Progenitor cell of endocrine pancreas (in vitro differentiated cells): ENCODE results near the gene NUAK1. TPM values are rescaled to one million over a fixed set of nuclear protein-coding genes. Genes with fewer than 3 reads are reported as not detected.

Experiments used
- DNase-seq: peaks from one replicate; pipeline ENCODE4 v3.0.0; 2021; ENCODE audit warnings: low spot score; ENCODE audit not compliant: unreplicated experiment
- H3K27ac Mint-ChIP-seq: 2 replicates; pipeline ENCODE4 v1.8.0; 2021; ENCODE audit warnings: mild to moderate bottlenecking, moderate library complexity, mixed read lengths
- H3K27me3 Mint-ChIP-seq: 2 replicates; pipeline ENCODE4 v1.8.0; 2021; ENCODE audit warnings: mixed read lengths
- H3K36me3 Mint-ChIP-seq: 2 replicates; pipeline ENCODE4 v1.8.0; 2022; ENCODE audit warnings: mixed read lengths; ENCODE audit not compliant: insufficient read depth
- H3K4me1 Mint-ChIP-seq: 2 replicates; pipeline ENCODE4 v1.8.0; 2021; ENCODE audit warnings: low read depth, mixed read lengths
- H3K4me3 Mint-ChIP-seq: 2 replicates; pipeline ENCODE4 v1.8.0; 2021; ENCODE audit warnings: low read depth, mild to moderate bottlenecking, moderate library complexity, mixed read lengths
- H3K9me3 Mint-ChIP-seq: 2 replicates; pipeline ENCODE4 v1.8.0; 2021; ENCODE audit warnings: low read depth, mixed read lengths
- total RNA-seq: library from RNA; stranded (reverse); gene quantifications from 2 replicates; pipeline ENCODE4 v1.2.1, GENCODE V29; 2021
- TF ChIP-seq, protein P1 (sequence below): fragments of 200-600 bp; sonication (generic); IDR thresholded peaks from one replicate; pipeline ENCODE4 v1.5.0; 2021; ENCODE audit warnings: antibody characterized with exemption, mild to moderate bottlenecking; ENCODE audit not compliant: unreplicated experiment

Gene NUAK1
- total RNA-seq, 1 donor from 2014 or later, result 7.6 TPM

DNA sequence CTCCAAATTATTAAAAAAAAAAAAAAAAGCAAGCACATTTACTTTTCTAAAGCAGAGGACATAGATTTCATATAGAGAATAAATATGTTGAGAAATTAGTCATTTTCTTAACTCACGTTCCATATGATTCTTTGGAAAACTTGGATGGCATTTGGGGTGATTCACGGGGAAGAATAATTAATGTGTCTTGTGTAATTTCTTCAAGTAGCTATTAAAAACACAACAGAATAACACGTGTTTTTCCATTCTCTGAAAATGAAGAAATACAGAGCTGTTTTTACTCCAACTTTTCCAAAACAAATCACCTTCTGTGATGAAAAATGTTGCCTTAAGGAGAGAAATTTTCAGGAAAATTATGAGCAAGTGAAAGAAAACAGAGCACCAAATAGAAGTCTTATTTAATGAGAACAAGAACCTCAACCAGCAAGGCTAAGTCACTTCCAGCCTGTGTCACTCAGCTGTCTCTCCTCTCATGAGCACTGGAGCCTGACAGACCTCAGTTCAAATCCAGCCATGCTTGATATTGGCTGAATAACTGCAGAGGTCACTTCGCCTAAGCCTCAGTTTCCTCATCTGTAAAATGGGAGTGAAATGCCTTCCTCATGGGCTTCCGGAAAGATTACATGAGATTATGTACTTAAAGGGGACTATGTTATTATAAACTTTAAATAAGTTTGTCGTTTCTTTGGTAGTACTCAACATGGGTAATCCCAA lies 42.8 kb upstream of the NUAK1 start:
- Mint-ChIP-seq H3K9me3 (no peaks in the 10 kb centered on the region), H3K4me3 (no peak overlapping the region), H3K36me3 (no peaks in the 10 kb centered on the region), H3K4me1 (peaks cover 11% of the 10 kb centered on the region), H3K27ac (no peak overlapping the region), H3K27me3 (no peaks in the 10 kb centered on the region)
- TF ChIP-seq, protein P1, sequence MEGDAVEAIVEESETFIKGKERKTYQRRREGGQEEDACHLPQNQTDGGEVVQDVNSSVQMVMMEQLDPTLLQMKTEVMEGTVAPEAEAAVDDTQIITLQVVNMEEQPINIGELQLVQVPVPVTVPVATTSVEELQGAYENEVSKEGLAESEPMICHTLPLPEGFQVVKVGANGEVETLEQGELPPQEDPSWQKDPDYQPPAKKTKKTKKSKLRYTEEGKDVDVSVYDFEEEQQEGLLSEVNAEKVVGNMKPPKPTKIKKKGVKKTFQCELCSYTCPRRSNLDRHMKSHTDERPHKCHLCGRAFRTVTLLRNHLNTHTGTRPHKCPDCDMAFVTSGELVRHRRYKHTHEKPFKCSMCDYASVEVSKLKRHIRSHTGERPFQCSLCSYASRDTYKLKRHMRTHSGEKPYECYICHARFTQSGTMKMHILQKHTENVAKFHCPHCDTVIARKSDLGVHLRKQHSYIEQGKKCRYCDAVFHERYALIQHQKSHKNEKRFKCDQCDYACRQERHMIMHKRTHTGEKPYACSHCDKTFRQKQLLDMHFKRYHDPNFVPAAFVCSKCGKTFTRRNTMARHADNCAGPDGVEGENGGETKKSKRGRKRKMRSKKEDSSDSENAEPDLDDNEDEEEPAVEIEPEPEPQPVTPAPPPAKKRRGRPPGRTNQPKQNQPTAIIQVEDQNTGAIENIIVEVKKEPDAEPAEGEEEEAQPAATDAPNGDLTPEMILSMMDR, result no peak
- DNase-seq, result no peak

DNA sequence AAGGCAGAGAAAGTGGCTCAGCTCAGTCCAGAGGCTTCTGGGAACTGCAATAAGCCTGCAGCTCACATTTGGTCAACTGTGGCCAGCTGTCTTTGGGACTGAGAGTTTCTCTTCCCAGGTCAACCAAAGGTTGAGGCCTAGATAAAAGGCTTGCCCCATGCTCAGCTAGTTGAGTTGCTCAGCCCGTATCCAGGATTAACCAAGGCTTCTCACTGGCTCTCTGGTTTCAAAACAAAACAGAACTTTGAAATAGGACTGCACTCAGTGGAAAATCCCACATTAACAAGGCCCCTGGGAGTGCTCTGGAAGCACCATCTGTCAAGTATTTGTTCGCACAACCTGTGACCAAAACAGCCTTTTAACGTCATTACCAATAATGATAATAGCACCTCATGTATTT lies 40.3 kb upstream of the NUAK1 start:
- H3K9me3 Mint-ChIP-seq, result no peaks in the 10 kb centered on the region
- DNase-seq, result no peak
- peak overlapping the region; percentile 38 for H3K27ac Mint-ChIP-seq
- H3K36me3 Mint-ChIP-seq, result no peaks in the 10 kb centered on the region
- H3K27me3 Mint-ChIP-seq, result no peaks in the 10 kb centered on the region
- H3K4me3 Mint-ChIP-seq, result no peak overlapping the region
- TF ChIP-seq, protein P1, result no peak
- H3K4me1 Mint-ChIP-seq, result peaks cover 9% of the 10 kb centered on the region

- peaks cover 9% of the 10 kb centered on the region for H3K4me1 Mint-ChIP-seq
- H3K9me3 Mint-ChIP-seq, result no peaks in the 10 kb centered on the region
- TF ChIP-seq, protein P1, result no peak
- H3K27ac Mint-ChIP-seq, result peak overlapping the region; percentile 38
- no peaks in the 10 kb centered on the region for H3K27me3 Mint-ChIP-seq
- H3K36me3 Mint-ChIP-seq, result no peaks in the 10 kb centered on the region
- no peak overlapping the region for H3K4me3 Mint-ChIP-seq
- no peak for DNase-seq
Measured at GRCh38 chr12:106178562-106178961, 39.8 kb upstream of the NUAK1 start.

DNA sequence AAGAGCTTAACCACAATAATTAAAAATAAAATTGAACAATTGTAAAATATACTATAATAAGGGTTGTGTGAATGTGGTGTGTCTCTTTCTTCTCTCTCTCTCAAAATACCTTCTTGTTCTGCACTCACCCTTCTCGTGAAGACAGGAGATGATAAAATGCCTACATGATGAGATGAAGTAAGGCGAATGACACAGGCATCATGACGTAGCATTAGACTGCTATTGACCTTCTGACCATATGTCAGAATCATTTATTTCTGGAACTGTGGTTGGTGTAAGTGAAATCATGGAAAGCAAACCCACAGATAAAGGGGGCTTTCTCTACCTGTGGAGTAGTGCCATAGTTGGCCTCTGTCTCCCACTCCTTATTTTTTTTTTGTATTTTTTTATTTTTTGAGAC lies 37.8 kb upstream of the NUAK1 start:
- no peak for DNase-seq
- TF ChIP-seq, protein P1, result no peak
- Mint-ChIP-seq H3K4me3 (no peak overlapping the region), H3K4me1 (peaks cover 9% of the 10 kb centered on the region), H3K27me3 (peaks cover 2% of the 10 kb centered on the region), H3K27ac (no peak overlapping the region), H3K36me3 (no peaks in the 10 kb centered on the region), H3K9me3 (no peaks in the 10 kb centered on the region)

DNA sequence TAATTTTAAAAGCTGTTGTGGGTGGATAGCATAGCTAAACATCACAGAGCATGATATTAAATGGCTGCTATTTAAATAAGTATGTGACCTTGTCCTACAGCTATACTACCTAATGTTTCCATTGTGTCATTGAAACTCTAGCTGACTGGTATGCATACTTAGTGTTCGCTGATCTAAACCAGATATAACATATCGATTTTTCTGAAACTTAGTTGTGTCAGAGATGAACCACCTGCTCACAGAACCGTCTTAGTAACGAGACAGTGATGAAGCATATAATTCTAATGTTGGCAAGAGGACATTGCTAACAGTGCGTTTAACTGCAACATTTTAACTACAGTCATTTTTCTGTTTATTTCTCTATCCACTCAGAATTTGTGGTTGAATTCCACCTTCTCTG lies 36.1 kb upstream of the NUAK1 start:
- peaks cover 9% of the 10 kb centered on the region for H3K4me1 Mint-ChIP-seq
- H3K9me3 Mint-ChIP-seq, result no peaks in the 10 kb centered on the region
- no peak for DNase-seq
- no peaks in the 10 kb centered on the region for H3K36me3 Mint-ChIP-seq
- TF ChIP-seq, protein P1, result no peak
- no peak overlapping the region for H3K4me3 Mint-ChIP-seq
- no peak overlapping the region for H3K27ac Mint-ChIP-seq
- H3K27me3 Mint-ChIP-seq, result peaks cover 6% of the 10 kb centered on the region
